OCI-LY1 (cell line): Measurements from ENCODE around the gene HUNK.

Experiments
- H2AFZ ChIP-seq: fragments of 200-600 bp; sonication (generic), shearing (Covaris generic); 2 replicates; pipeline ENCODE4 v1.6.0; 2014; ENCODE audit warnings: antibody characterized with exemption, mild to moderate bottlenecking, low read length
- H3F3A ChIP-seq: fragments of 200-600 bp; sonication (generic), shearing (Covaris generic); 2 replicates; pipeline ENCODE4 v1.6.0; 2014; ENCODE audit warnings: mild to moderate bottlenecking, antibody characterized with exemption, low read length, moderate library complexity; ENCODE audit not compliant: insufficient read depth
- H3K27ac ChIP-seq: fragments of 200-600 bp; sonication (generic); 2 replicates; pipeline ENCODE4 v1.5.1; 2014; ENCODE audit warnings: low read length, mixed run types, mild to moderate bottlenecking, low read depth; ENCODE audit not compliant: poor library complexity, severe bottlenecking
- H3K27me3 ChIP-seq: fragments of 200-600 bp; sonication (generic); 2 replicates; pipeline ENCODE4 v1.6.0; 2014; ENCODE audit warnings: antibody characterized with exemption, mild to moderate bottlenecking, low read length, moderate library complexity; ENCODE audit not compliant: insufficient read depth
- H3K36me3 ChIP-seq: fragments of 200-600 bp; sonication (generic); 2 replicates; pipeline ENCODE4 v1.6.1; 2014; ENCODE audit warnings: mild to moderate bottlenecking, antibody characterized with exemption, low read length, moderate library complexity, mixed read lengths; ENCODE audit not compliant: insufficient read depth
- H3K4me1 ChIP-seq: fragments of 200-600 bp; sonication (generic); 2 replicates; pipeline ENCODE4 v1.5.1; 2014; ENCODE audit warnings: mild to moderate bottlenecking, low read length, moderate library complexity; ENCODE audit not compliant: insufficient read depth, severe bottlenecking
- H3K4me2 ChIP-seq: fragments of 200-600 bp; sonication (generic), shearing (Covaris generic); 2 replicates; pipeline ENCODE4 v1.6.1; 2014; ENCODE audit warnings: low read length
- H3K4me3 ChIP-seq: fragments of 200-600 bp; sonication (generic); 2 replicates; pipeline ENCODE4 v1.5.1; 2014; ENCODE audit warnings: low read length, low read depth, mild to moderate bottlenecking, mixed read lengths; ENCODE audit not compliant: poor library complexity, severe bottlenecking
- H3K79me2 ChIP-seq: fragments of 200-600 bp; shearing (Covaris generic); 2 replicates; pipeline ENCODE4 v1.6.1; 2016; ENCODE audit warnings: mixed run types, low read length, mixed read lengths; ENCODE audit not compliant: insufficient read depth
- H3K9ac ChIP-seq: fragments of 200-600 bp; sonication (generic), shearing (Covaris generic); 2 replicates; pipeline ENCODE4 v1.6.1; 2014; ENCODE audit warnings: mild to moderate bottlenecking, low read length, mixed read lengths
- H3K9me2 ChIP-seq: fragments of 200-600 bp; sonication (generic), shearing (Covaris generic); 2 replicates; pipeline ENCODE4 v1.6.1; 2014; ENCODE audit warnings: low read depth, mild to moderate bottlenecking, low read length, mixed read lengths
- H3K9me3 ChIP-seq: fragments of 200-600 bp; shearing (Covaris generic); 2 replicates; pipeline ENCODE4 v1.6.1; 2014; ENCODE audit warnings: low read length, mixed read lengths
- H4K20me1 ChIP-seq: fragments of 200-600 bp; sonication (generic), shearing (Covaris generic); 2 replicates; pipeline ENCODE4 v1.6.0; 2016; ENCODE audit warnings: mild to moderate bottlenecking, low read length; ENCODE audit not compliant: insufficient read depth
- CTCF ChIP-seq: fragments of 200-600 bp; sonication (generic), shearing (Covaris generic); IDR thresholded peaks from 2 replicates; pipeline ENCODE4 v1.5.1; 2017; ENCODE audit warnings: mild to moderate bottlenecking, antibody characterized with exemption, low read length, moderate library complexity, mixed read lengths
- EZH2 ChIP-seq: fragments of 200-600 bp; sonication (generic), shearing (Covaris generic); IDR thresholded peaks from 2 replicates; pipeline ENCODE4 v1.8.0; 2017; ENCODE audit warnings: borderline replicate concordance, mixed run types, mild to moderate bottlenecking, antibody characterized with exemption, low read length, moderate library complexity, mixed read lengths

The HUNK gene

GRCh38 chr21:31961704-31962103, 88.9 kb downstream of the HUNK start:
- H4K20me1 ChIP-seq, result no peaks in the 10 kb centered on the region
- no peaks in the 10 kb centered on the region for H3K27me3 ChIP-seq

GRCh38 chr21:31964692-31965091, 91.9 kb downstream of the HUNK start:
- no peak overlapping the region for H3K27ac ChIP-seq
- H3K27me3 ChIP-seq, result no peaks in the 10 kb centered on the region
- H3K9me3 ChIP-seq, result no peaks in the 10 kb centered on the region
- no peaks in the 10 kb centered on the region for H3K4me1 ChIP-seq
- no peaks in the 10 kb centered on the region for H3K36me3 ChIP-seq
- no peak overlapping the region for H3K9ac ChIP-seq
- no peak overlapping the region for H2AFZ ChIP-seq
- H3K9me2 ChIP-seq, result no peaks in the 10 kb centered on the region
- H3F3A ChIP-seq, result no peaks in the 10 kb centered on the region
- no peak for TF ChIP-seq CTCF
- no peak for TF ChIP-seq EZH2
- H3K4me3 ChIP-seq, result no peak overlapping the region
- no peaks in the 10 kb centered on the region for H3K79me2 ChIP-seq
- no peaks in the 10 kb centered on the region for H4K20me1 ChIP-seq
- H3K4me2 ChIP-seq, result no peak overlapping the region

More at GRCh38 chr21:31961704-31962103, 88.9 kb downstream of the HUNK start:
- Histone ChIP-seq H3K4me1 (no peaks in the 10 kb centered on the region), H3K4me3 (no peak overlapping the region), H2AFZ (no peak overlapping the region), H3F3A (no peaks in the 10 kb centered on the region), H3K79me2 (no peaks in the 10 kb centered on the region), H3K27ac (no peak overlapping the region), H3K9ac (no peak overlapping the region), H3K36me3 (no peaks in the 10 kb centered on the region), H3K4me2 (no peak overlapping the region), H3K9me2 (no peaks in the 10 kb centered on the region), H3K9me3 (no peaks in the 10 kb centered on the region)
- TF ChIP-seq CTCF, result no peak

- H3F3A ChIP-seq, result no peaks in the 10 kb centered on the region
- H3K79me2 ChIP-seq, result no peaks in the 10 kb centered on the region
- H4K20me1 ChIP-seq, result no peaks in the 10 kb centered on the region
- H3K9me2 ChIP-seq, result no peaks in the 10 kb centered on the region
- H2AFZ ChIP-seq, result no peak overlapping the region
- TF ChIP-seq EZH2 (no peak), CTCF (no peak)
- H3K4me3 ChIP-seq, result no peak overlapping the region
- no peaks in the 10 kb centered on the region for H3K9me3 ChIP-seq
- no peaks in the 10 kb centered on the region for H3K27me3 ChIP-seq
- H3K4me2 ChIP-seq, result no peak overlapping the region
- H3K36me3 ChIP-seq, result no peaks in the 10 kb centered on the region
- no peak overlapping the region for H3K9ac ChIP-seq
- H3K27ac ChIP-seq, result no peak overlapping the region
- no peaks in the 10 kb centered on the region for H3K4me1 ChIP-seq
Observed at GRCh38 chr21:31967334-31967733, 94.5 kb downstream of the HUNK start.
